SU-DHL-6 (cell line): ENCODE data around the gene LINGO1.

ENCODE experiments used
- H2AFZ ChIP-seq: fragments of 200-600 bp; sonication (generic); 2 replicates; pipeline ENCODE4 v1.6.1; 2014; ENCODE audit warnings: low read depth, mild to moderate bottlenecking, moderate library complexity, mixed read lengths, antibody characterized with exemption, low read length; ENCODE audit not compliant: severe bottlenecking
- H3F3A ChIP-seq: fragments of 200-600 bp; shearing (Covaris generic); 2 replicates; pipeline ENCODE4 v1.6.0; 2016; ENCODE audit warnings: antibody characterized with exemption, mild to moderate bottlenecking; ENCODE audit not compliant: insufficient read depth
- H3K27ac ChIP-seq: fragments of 200-600 bp; sonication (generic); 2 replicates; pipeline ENCODE4 v1.5.1; 2016; ENCODE audit warnings: low read depth, mild to moderate bottlenecking, low read length, moderate library complexity, mixed read lengths
- H3K27me3 ChIP-seq: fragments of 200-600 bp; sonication (generic), shearing (Covaris generic); 2 replicates; pipeline ENCODE4 v1.6.0; 2014; ENCODE audit warnings: mild to moderate bottlenecking, low read length
- H3K36me3 ChIP-seq: fragments of 200-600 bp; sonication (generic); 2 replicates; pipeline ENCODE4 v1.6.1; 2014; ENCODE audit warnings: mild to moderate bottlenecking, low read length, mixed read lengths
- H3K4me2 ChIP-seq: fragments of 300-600, 200-600 bp; shearing (Covaris generic), sonication (generic); 2 replicates; pipeline ENCODE4 v1.6.0; 2014; ENCODE audit warnings: low read length, low read depth, mild to moderate bottlenecking; ENCODE audit not compliant: poor library complexity, severe bottlenecking
- H3K4me3 ChIP-seq: fragments of 200-600 bp; sonication (generic); 2 replicates; pipeline ENCODE4 v1.5.1; 2014; ENCODE audit warnings: antibody characterized with exemption, low read length, mild to moderate bottlenecking, mixed read lengths; ENCODE audit not compliant: insufficient read depth, poor library complexity, severe bottlenecking
- H3K79me2 ChIP-seq: fragments of 200-600 bp; sonication (generic); 2 replicates; pipeline ENCODE4 v1.6.1; 2014; ENCODE audit warnings: mild to moderate bottlenecking, low read length, moderate library complexity; ENCODE audit not compliant: insufficient read depth
- H3K9ac ChIP-seq: fragments of 200-600 bp; sonication (generic); 2 replicates; pipeline ENCODE4 v1.7.0; 2014; ENCODE audit warnings: mild to moderate bottlenecking, low read length
- H3K9me2 ChIP-seq: fragments of 200-600 bp; sonication (generic); replicated peaks from 2 replicates; pipeline ENCODE4 v1.6.1; 2014; ENCODE audit warnings: low read length; ENCODE audit not compliant: insufficient read depth
- H3K9me3 ChIP-seq: fragments of 200-600 bp; sonication (generic); 2 replicates; pipeline ENCODE4 v1.6.1; 2014; ENCODE audit warnings: low read length, mixed read lengths; ENCODE audit not compliant: insufficient read depth
- H4K20me1 ChIP-seq: fragments of 200-600 bp; sonication (generic); 2 replicates; pipeline ENCODE4 v1.6.1; 2014; ENCODE audit warnings: low read depth, mild to moderate bottlenecking, antibody characterized with exemption, low read length, moderate library complexity, mixed read lengths
- EZH2phosphoT487 ChIP-seq: fragments of 200-600 bp; sonication (generic), shearing (Covaris generic); conservative IDR thresholded peaks from 2 replicates; pipeline ENCODE4 v1.6.1; 2018; ENCODE audit warnings: mild to moderate bottlenecking, antibody characterized with exemption, low read length, moderate library complexity, mixed read lengths
- TF ChIP-seq, protein P1 (sequence below): fragments of 200-600 bp; sonication (generic); IDR thresholded peaks from one replicate; pipeline ENCODE4 v1.5.1; 2017; ENCODE audit warnings: antibody characterized with exemption, mild to moderate bottlenecking, low read length, moderate library complexity; ENCODE audit not compliant: insufficient read depth, poor library complexity, severe bottlenecking

The LINGO1 gene

DNA sequence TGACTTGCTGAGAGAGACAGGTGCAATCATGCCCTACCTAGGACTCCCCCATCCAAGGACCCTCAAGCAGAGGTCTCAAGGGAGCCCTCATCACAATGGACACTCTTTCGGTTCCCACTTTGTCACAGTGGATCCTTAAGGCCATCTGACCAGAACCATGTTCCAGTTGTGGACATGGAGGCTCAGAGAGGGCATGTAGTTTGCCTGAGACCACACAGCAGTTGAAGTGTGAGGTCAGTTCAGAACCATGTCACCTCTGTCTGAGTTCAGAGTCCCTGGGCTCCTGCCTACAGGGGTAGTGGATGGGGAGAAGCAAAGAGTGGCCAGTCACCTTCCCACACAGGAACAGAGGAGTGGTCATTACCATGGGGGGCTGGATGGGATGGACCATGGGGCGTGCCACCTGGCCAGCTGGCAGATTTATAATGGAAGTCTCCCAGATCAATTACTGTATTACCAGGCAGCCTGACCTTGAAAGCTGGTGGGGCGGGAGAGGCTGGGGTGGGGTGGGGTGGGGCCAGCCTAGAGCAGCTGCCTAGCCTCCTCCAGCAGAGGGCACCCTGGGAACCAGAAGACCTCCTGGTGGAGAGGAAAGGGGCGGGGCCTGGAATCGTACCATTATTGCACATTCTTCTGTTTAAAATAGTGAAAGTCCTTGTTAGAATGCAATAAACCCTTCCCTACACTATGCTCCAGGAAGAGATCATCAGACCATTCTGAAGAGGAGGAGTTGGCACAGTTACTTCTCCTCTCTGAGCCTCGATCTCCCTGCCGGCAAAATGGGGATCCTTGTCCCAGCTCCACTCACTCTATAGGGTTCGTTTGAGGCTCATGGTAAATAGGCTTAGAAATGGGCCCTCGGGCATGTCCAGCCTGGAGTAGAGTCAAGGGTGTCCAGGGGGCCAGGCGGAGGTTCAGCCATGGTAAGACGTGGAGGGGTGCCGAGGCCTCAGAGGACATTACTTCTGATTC lies 26.9 kb upstream of the LINGO1 start:
- peak overlapping the region; percentile 21 for H3K4me2 ChIP-seq
- no peak overlapping the region for H3K9ac ChIP-seq
- H3K36me3 ChIP-seq, result no peaks in the 10 kb centered on the region
- TF ChIP-seq, protein P1, sequence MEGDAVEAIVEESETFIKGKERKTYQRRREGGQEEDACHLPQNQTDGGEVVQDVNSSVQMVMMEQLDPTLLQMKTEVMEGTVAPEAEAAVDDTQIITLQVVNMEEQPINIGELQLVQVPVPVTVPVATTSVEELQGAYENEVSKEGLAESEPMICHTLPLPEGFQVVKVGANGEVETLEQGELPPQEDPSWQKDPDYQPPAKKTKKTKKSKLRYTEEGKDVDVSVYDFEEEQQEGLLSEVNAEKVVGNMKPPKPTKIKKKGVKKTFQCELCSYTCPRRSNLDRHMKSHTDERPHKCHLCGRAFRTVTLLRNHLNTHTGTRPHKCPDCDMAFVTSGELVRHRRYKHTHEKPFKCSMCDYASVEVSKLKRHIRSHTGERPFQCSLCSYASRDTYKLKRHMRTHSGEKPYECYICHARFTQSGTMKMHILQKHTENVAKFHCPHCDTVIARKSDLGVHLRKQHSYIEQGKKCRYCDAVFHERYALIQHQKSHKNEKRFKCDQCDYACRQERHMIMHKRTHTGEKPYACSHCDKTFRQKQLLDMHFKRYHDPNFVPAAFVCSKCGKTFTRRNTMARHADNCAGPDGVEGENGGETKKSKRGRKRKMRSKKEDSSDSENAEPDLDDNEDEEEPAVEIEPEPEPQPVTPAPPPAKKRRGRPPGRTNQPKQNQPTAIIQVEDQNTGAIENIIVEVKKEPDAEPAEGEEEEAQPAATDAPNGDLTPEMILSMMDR, result peak; percentile 22
- TF ChIP-seq EZH2phosphoT487, result no peak
- no peak overlapping the region for H3K4me3 ChIP-seq
- H3K27ac ChIP-seq, result no peak overlapping the region
- H3K79me2 ChIP-seq, result no peaks in the 10 kb centered on the region
- H2AFZ ChIP-seq, result no peak overlapping the region
- no peaks in the 10 kb centered on the region for H4K20me1 ChIP-seq
- H3K27me3 ChIP-seq, result no peaks in the 10 kb centered on the region
- no peaks in the 10 kb centered on the region for H3K9me2 ChIP-seq
- no peaks in the 10 kb centered on the region for H3K9me3 ChIP-seq
- no peaks in the 10 kb centered on the region for H3F3A ChIP-seq

DNA sequence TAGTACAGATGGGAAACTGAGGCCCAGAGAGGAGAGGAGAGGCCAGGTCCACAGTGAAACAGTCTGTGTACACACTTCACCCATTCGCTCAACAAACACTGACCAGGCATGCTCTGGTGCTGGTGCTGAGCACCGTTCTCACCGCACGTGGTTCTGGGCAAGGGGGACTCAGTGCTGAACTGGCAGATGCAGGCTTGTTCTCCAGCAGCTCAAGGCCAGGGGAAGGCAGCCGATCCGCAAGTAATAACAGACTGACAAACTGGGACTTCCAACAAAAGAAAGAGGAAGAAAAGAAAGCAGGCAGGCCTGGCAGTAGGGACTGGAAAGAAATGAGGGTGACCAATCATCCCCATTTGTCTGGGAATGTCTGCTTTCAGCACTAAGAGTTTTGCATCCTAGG lies 25.6 kb upstream of the LINGO1 start:
- no peaks in the 10 kb centered on the region for H3F3A ChIP-seq
- no peaks in the 10 kb centered on the region for H3K9me3 ChIP-seq
- TF ChIP-seq, protein P1, result no peak
- TF ChIP-seq EZH2phosphoT487, result no peak
- H3K36me3 ChIP-seq, result no peaks in the 10 kb centered on the region
- H3K9ac ChIP-seq, result no peak overlapping the region
- no peak overlapping the region for H3K4me3 ChIP-seq
- H2AFZ ChIP-seq, result no peak overlapping the region
- no peaks in the 10 kb centered on the region for H3K27me3 ChIP-seq
- no peaks in the 10 kb centered on the region for H4K20me1 ChIP-seq
- H3K27ac ChIP-seq, result no peak overlapping the region
- no peaks in the 10 kb centered on the region for H3K9me2 ChIP-seq
- H3K79me2 ChIP-seq, result no peaks in the 10 kb centered on the region
- H3K4me2 ChIP-seq, result no peak overlapping the region

DNA sequence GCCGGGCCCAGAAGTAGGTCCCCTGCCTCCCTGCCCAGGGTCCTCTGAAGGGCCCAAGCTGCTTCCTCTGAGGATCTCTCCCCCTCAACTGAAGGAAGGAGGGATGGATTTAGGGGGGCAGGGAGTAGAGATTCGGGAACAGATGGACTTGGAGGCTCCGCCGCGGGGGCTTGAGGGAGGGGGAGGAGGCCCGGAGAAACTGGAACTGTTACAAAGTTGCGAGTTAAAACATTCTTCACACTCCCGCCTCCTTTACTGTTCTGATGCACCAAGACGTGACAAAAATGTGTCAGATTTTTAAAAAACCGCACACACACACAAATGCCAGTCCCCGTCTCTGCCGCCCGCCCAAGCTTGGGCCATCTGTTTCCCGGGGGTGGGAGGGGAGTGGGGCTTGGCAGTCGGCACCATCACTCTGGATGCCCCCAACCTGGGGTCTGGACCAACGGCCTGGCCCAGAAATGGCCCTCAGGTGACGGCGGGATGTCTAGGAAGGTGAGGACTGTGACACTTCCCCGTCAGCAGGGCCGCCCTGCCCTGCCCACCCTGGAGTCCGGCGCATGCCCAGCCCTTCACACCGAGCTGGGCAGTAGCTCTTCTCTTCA lies 25.0 kb upstream of the LINGO1 start:
- Histone ChIP-seq H3K79me2 (no peaks in the 10 kb centered on the region), H3F3A (no peaks in the 10 kb centered on the region), H3K36me3 (no peaks in the 10 kb centered on the region), H2AFZ (no peak overlapping the region), H3K27ac (no peak overlapping the region), H4K20me1 (no peaks in the 10 kb centered on the region), H3K4me3 (no peak overlapping the region), H3K27me3 (no peaks in the 10 kb centered on the region), H3K9me2 (no peaks in the 10 kb centered on the region), H3K4me2 (no peak overlapping the region), H3K9me3 (no peaks in the 10 kb centered on the region), H3K9ac (no peak overlapping the region)
- TF ChIP-seq, protein P1, result no peak
- TF ChIP-seq EZH2phosphoT487, result no peak
